ACC112 (cell line): ENCODE measurements around the gene LONP2.
"Not testable (repeated sequence)": the region's sequence is repeated elsewhere in the genome, so short reads cannot be mapped to it uniquely, and the experiment has no call there.

ENCODE experiments used
- H2AFZ ChIP-seq: fragments of 200-600 bp; sonication (generic); one replicate; pipeline ENCODE4 v1.6.0; 2017; ENCODE audit warnings: antibody characterized with exemption, low read length; ENCODE audit not compliant: unreplicated experiment
- H3K27ac ChIP-seq: fragments of 200-600 bp; sonication (generic); 2 replicates; pipeline ENCODE4 v1.5.1; 2014; ENCODE audit warnings: low read depth, mild to moderate bottlenecking, antibody characterized with exemption, low read length, moderate library complexity
- H3K27me3 ChIP-seq: fragments of 200-600 bp; sonication (generic); 2 replicates; pipeline ENCODE4 v1.6.1; 2014; ENCODE audit warnings: mild to moderate bottlenecking, antibody characterized with exemption, low read length, moderate library complexity, mixed read lengths; ENCODE audit not compliant: insufficient read depth
- H3K36me3 ChIP-seq: fragments of 200-600 bp; sonication (generic); 2 replicates; pipeline ENCODE4 v1.6.1; 2016; ENCODE audit warnings: mild to moderate bottlenecking, antibody characterized with exemption, low read length, moderate library complexity, mixed read lengths; ENCODE audit not compliant: insufficient read depth
- H3K4me1 ChIP-seq: fragments of 200-600 bp; sonication (generic); one replicate; pipeline ENCODE4 v1.6.1; 2016; ENCODE audit warnings: low read length, mixed read lengths; ENCODE audit not compliant: insufficient read depth, unreplicated experiment, control insufficient read depth
- H3K4me3 ChIP-seq: fragments of 200-600 bp; sonication (generic); 2 replicates; pipeline ENCODE4 v1.5.1; 2014; ENCODE audit warnings: mild to moderate bottlenecking, low read depth, low read length
- H3K79me2 ChIP-seq: fragments of 200-600 bp; sonication (generic); one replicate; pipeline ENCODE4 v1.6.0; 2016; ENCODE audit warnings: low read length; ENCODE audit not compliant: control insufficient read depth, unreplicated experiment, insufficient read depth

The LONP2 gene

DNA sequence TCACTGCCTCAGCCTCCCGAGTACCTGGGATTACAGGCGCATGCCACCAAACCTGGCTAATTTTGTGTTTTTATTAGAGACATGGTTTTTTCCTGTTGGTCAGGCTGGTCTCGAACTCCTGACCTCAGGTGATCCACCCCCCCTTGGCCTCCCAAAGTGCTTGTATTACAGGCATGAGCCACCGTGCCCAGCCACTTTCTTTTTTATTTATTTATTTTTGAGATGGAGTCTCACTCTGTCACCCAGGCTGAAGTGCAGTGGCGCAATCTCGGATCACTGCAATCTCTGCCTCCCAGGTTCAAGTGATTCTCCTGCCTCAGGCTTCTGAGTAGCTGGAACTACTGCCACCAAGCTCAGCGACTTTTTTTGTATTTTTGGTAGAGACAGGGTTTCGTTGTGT, 158.4 kb downstream of the LONP2 start:
- not testable (repeated sequence) for H3K79me2 ChIP-seq, H3K27ac ChIP-seq, H3K36me3 ChIP-seq, H2AFZ ChIP-seq, H3K27me3 ChIP-seq, H3K4me1 ChIP-seq, H3K4me3 ChIP-seq

DNA sequence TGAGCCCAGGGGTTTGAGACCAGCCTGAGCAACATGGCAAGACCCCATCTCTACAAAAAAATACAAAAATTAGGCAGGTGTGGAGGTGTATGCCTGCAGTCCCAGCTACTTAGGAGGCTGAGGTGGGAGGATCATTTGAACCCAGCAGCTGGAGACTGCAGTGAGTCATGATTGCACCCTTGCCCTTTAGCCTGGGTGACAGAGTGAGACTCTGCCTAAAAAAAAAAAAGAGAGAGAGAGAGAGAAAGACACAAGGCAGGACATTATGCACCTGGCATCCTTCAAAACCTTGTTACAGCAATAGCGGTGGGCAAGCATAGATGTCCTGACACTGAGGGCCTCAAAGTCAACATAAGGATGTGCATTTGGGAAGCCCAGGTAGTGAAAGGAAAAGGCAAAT, 161.1 kb downstream of the LONP2 start:
- Histone ChIP-seq H2AFZ (no peak overlapping the region), H3K79me2 (no peaks in the 10 kb centered on the region), H3K27me3 (no peaks in the 10 kb centered on the region), H3K4me1 (peaks cover 16% of the 10 kb centered on the region), H3K27ac (no peak overlapping the region), H3K36me3 (no peaks in the 10 kb centered on the region), H3K4me3 (no peak overlapping the region)

DNA sequence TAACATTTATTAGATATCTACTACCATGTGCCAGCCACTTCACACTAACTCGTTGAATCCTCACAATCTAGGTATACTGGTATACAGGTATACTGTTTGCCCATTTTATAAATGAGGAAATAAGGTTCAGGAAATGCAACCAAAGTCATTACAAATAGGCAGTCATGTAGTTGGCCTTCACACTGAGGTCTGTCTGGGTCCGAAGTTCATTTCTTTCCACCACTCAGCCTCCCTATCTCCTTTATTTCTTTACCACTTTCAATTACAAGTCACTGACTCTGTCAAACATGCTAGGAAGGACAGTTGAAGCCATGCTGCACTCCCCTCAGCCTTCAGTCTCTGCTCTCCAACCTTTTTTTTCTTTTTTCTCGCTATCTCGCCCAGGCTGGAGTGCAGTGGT, 161.8 kb downstream of the LONP2 start:
- Histone ChIP-seq H3K79me2 (no peaks in the 10 kb centered on the region), H2AFZ (no peak overlapping the region), H3K27ac (no peak overlapping the region), H3K27me3 (no peaks in the 10 kb centered on the region), H3K4me1 (peaks cover 23% of the 10 kb centered on the region), H3K4me3 (no peak overlapping the region), H3K36me3 (no peaks in the 10 kb centered on the region)
